GM10266 (cell line): ENCODE data around the gene VN1R5.

Experiments used
- DNase-seq: peaks from one replicate; pipeline ENCODE4 v3.0.0; 2012; ENCODE audit errors: extremely low spot score
- CTCF ChIP-seq: IDR thresholded peaks from 2 replicates; pipeline ENCODE4 v1.5.1; 2012; ENCODE audit warnings: mild to moderate bottlenecking, low read depth; ENCODE audit not compliant: control insufficient read depth, insufficient read depth; ENCODE audit errors: missing control alignments

The VN1R5 gene

DNA sequence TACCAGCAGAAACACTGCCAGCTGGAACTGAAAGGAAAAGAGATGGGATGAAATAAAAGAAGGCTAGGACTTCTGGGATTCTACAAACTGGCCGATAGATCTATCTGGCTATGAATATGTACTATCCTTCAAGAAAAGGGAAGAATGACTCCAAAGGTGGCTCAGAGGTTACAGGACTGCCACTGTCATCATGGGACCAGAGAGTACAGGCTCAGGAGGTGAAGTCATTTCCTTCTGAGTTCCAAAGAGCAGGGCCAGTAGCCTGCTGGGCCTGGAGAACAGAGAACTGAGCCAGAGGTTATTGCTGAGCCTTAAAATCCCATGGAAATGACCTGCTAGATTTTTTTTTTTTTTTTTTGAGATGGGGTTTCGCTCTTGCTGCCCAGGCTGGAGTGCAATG, 48.2 kb downstream of the VN1R5 start:
- DNase-seq = no peak

More for the DNA sequence above, 48.2 kb downstream of the VN1R5 start:
- no peak for TF ChIP-seq CTCF
